Ishikawa (cell line): Measurements from ENCODE around the gene NUP210.

Experiments
- CEBPB ChIP-seq: IDR thresholded peaks from 2 replicates; pipeline ENCODE4 v1.6.1; 2012
- CREB1 ChIP-seq: IDR thresholded peaks from 2 replicates; pipeline ENCODE4 v1.6.1; 2012; ENCODE audit warnings: low read depth
- EGR1 ChIP-seq: IDR thresholded peaks from 2 replicates; pipeline ENCODE4 v1.6.1; 2012
- EP300 ChIP-seq: IDR thresholded peaks from 2 replicates; pipeline ENCODE4 v1.6.1; 2012; ENCODE audit warnings: borderline replicate concordance
- FOXM1 ChIP-seq: IDR thresholded peaks from 2 replicates; pipeline ENCODE4 v1.6.1; 2012; ENCODE audit warnings: low read depth, borderline replicate concordance
- NFIC ChIP-seq: IDR thresholded peaks from 2 replicates; pipeline ENCODE4 v1.6.1; 2012
- RAD21 ChIP-seq: IDR thresholded peaks from 2 replicates; pipeline ENCODE4 v1.6.1; 2012; ENCODE audit warnings: low read depth
- REST ChIP-seq: IDR thresholded peaks from 2 replicates; pipeline ENCODE4 v1.6.1; 2012; ENCODE audit warnings: low read depth, mild to moderate bottlenecking
- TAF1 ChIP-seq: IDR thresholded peaks from 2 replicates; pipeline ENCODE4 v1.6.1; 2012; ENCODE audit warnings: low read depth, mild to moderate bottlenecking
- TCF12 ChIP-seq: IDR thresholded peaks from 2 replicates; pipeline ENCODE4 v1.6.1; 2012; ENCODE audit warnings: low read depth
- TEAD4 ChIP-seq: IDR thresholded peaks from 2 replicates; pipeline ENCODE4 v1.6.1; 2012
- YY1 ChIP-seq: IDR thresholded peaks from 2 replicates; pipeline ENCODE4 v1.6.1; 2012; ENCODE audit warnings: low read depth
- ZBTB7A ChIP-seq: IDR thresholded peaks from 2 replicates; pipeline ENCODE4 v1.6.1; 2012; ENCODE audit warnings: low read depth
- TF ChIP-seq, protein P1 (sequence below): IDR thresholded peaks from 2 replicates; pipeline ENCODE4 v1.6.1; 2012
- TF ChIP-seq, protein P2 (sequence below): IDR thresholded peaks from 2 replicates; pipeline ENCODE4 v1.6.1; 2012

NUP210 gene

GRCh38 chr3:13424865-13425617 lies 4.9 kb upstream of the NUP210 start:
- no peak for TF ChIP-seq EP300
- no peak for TF ChIP-seq CREB1
- no peak for TF ChIP-seq NFIC
- no peak for TF ChIP-seq CEBPB
- TF ChIP-seq RAD21: no peak
- no peak for TF ChIP-seq TAF1
- TF ChIP-seq YY1: no peak
- no peak for TF ChIP-seq TCF12
- TF ChIP-seq, protein P1, sequence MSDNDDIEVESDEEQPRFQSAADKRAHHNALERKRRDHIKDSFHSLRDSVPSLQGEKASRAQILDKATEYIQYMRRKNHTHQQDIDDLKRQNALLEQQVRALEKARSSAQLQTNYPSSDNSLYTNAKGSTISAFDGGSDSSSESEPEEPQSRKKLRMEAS: no peak
- TF ChIP-seq REST: no peak
- TF ChIP-seq, protein P2, sequence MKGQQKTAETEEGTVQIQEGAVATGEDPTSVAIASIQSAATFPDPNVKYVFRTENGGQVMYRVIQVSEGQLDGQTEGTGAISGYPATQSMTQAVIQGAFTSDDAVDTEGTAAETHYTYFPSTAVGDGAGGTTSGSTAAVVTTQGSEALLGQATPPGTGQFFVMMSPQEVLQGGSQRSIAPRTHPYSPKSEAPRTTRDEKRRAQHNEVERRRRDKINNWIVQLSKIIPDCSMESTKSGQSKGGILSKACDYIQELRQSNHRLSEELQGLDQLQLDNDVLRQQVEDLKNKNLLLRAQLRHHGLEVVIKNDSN: no peak
- no peak for TF ChIP-seq EGR1
- no peak for TF ChIP-seq ZBTB7A
- TF ChIP-seq TEAD4: no peak
- no peak for TF ChIP-seq FOXM1

GRCh38 chr3:13424141-13424844 lies 4.2 kb upstream of the NUP210 start:
- TF ChIP-seq, protein P2: no peak
- TF ChIP-seq NFIC: no peak
- TF ChIP-seq REST: no peak
- no peak for TF ChIP-seq CREB1
- no peak for TF ChIP-seq EP300
- TF ChIP-seq TCF12: no peak
- TF ChIP-seq TAF1: no peak

DNA sequence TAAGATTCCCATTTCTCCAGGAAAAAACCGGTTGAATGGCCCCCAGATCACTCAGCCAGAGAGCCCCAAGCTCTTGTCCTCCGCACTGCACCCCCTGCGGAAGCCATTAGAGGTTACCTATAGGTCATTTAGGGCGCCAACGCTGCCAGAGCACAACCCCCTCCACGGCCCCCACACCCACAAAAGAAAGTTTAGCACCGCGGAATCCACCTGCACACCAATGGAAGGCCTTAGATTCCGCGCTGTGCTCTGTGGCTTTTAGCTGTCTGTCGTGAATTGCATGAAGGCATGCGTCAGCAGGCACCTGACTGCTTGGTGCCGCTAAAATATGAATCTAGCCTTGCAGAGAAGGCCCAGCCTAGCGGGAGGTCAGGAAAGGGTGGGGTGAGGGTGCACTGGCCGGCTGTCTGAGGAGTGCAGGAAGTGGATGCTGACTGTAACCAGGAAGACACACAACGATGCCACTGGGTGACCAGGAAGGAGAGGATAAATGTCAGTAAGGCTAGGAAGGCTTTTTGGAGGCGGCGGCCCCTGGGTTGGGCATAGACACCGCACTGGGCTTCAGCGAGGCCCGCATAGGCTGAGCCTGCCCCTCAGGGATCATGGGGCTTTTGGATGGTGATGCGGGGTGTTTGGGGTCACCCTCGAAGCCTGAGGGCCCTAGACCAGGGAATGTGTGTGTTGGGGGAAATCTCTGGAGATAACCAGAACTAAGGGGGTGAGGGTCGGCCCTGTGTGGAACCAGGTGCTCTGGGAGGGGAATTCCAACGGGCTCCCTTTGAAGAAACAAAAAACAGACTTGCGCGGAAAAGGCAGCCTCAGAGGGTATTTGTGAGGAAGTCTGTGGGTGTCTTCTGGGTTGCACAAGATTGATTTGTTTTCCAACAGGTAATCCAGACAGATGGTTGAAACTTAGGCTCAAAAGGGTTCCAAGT lies 976 bp upstream of the NUP210 start:
- TF ChIP-seq REST: no peak
- TF ChIP-seq, protein P2: no peak
- TF ChIP-seq TCF12: no peak
- TF ChIP-seq TAF1: no peak
- no peak for TF ChIP-seq CREB1
- no peak for TF ChIP-seq FOXM1
- TF ChIP-seq YY1: no peak
- no peak for TF ChIP-seq EGR1
- TF ChIP-seq TEAD4: no peak
- TF ChIP-seq, protein P1: no peak
- TF ChIP-seq CEBPB: no peak
- TF ChIP-seq NFIC: no peak
- no peak for TF ChIP-seq RAD21
